Daoy (cell line): Measurements from ENCODE around the gene PDPK1. TPM values are rescaled to one million over a fixed set of nuclear protein-coding genes. Genes with fewer than 3 reads are reported as not detected.
A peak's percentile ranks its signal among the peaks of the same experiment; 100 is the strongest.
"Not testable (repeated sequence)": the region's sequence is repeated elsewhere in the genome, so short reads cannot be mapped to it uniquely, and the experiment has no call there.

Source experiments
- DNase-seq: peaks from one replicate; pipeline ENCODE4 v3.0.0-alpha.2; 2015; ENCODE audit warnings: low read depth
- total RNA-seq: library from RNA; depleted of rRNA; stranded (reverse); fragments of >200 nt; shearing (Covaris generic); gene quantifications from 2 replicates; pipeline ENCODE4 v1.2.3, GENCODE V29; 2014

The PDPK1 gene
- total RNA-seq, 1 experiment from 2014 or later = 10.5 TPM

- no peak for DNase-seq
Observed at GRCh38 chr16:2587891-2588565, 50.2 kb downstream of the PDPK1 start.

DNA sequence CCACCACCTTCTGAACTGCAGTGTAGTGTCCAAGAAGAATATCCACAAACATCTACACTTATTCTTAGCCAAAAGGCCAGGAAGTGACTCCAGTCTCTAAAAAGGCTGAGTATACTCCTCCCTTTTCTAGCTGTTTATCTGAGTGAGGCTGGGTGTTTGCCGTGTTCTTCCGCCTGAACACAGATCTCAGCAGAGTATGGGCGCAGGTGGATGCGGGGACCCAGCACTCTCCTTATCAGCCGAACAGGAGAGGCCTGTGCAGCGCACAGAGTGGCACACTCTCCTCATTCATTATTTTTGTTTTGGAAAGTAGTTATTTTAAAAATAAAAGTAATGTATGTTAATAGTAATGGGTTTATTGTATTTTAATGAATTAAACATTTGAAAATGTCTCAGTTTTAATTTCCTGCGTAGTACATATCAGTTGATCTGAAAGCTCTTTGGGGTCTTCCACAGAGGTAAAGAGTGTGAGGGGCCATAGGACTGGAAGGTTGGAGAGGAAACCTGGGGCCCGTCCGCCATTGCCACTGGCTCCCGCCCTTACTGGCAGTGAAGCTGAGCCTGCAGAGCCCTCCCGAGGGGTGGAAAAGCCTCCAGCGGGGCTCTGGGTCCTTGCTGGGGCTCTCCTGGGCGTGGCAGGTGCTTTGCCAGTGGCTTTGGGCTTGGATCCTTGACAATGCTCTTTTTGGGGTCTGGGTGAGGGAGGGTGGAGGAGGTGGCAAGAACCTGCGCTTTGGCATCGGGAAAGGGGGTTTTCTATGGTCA lies 53.8 kb downstream of the PDPK1 start:
- DNase-seq = no peak

DNA sequence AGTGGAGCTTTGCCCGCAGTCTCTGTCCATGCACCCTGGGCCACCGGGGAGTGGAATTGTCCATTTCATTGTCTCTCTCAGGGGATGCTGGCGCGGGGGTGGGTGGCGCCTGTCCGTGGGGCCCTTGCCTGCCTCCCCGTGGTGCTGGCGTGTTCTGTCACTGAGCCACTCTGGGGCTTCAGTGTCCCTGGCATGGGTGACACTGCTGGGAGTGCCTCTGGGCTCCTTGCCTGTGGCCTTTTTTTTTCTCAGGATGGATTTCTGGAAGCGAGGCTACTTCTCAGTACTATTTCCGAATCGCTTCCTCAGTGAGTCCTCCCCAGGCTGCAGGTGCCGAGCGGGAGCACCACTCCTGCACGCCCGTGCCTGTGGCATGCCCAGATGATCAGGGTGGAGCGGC lies 55.0 kb downstream of the PDPK1 start:
- DNase-seq = no peak

GRCh38 chr16:2595393-2596205 lies 57.8 kb downstream of the PDPK1 start:
- no peak for DNase-seq

DNA sequence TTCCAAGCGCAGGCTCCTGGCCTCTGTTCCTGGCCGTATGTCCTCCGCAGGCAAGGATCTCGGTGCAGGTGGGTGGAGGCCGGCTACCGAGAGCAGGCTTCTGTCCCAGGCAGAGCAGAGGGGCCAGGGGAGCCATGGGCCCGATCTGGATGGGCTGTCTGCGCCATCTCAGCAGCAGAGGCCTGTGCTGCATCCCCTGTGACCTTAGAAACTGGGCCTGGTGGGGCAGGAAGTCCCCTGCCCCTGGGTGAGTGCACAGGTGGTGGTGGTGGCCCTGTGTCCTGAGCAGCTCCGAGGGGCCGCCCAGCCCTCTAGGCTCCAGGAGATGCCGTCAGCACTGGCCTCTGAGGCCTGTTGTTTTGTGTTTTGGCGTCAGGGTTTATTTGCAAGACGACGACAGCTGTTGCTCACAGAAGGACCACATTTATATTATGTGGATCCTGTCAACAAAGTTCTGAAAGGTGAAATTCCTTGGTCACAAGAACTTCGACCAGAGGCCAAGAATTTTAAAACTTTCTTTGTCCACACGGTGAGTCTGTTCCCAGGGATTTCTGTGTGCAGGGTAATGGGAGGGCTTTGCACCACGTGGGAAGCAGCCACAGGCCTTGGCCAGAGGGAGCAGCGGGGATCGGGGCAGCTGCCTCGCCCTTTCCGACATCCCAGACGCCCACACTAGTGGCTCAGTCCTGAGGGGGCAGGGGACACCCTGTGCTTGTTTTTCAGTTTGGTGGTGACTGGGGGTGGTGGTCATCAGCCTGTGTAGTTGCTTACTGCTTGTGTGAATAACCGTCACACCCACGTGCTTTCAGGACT lies 59.1 kb downstream of the PDPK1 start:
- no peak for DNase-seq

- DNase-seq = no peak
Observed at GRCh38 chr16:2597560-2597902, 59.7 kb downstream of the PDPK1 start.

DNA sequence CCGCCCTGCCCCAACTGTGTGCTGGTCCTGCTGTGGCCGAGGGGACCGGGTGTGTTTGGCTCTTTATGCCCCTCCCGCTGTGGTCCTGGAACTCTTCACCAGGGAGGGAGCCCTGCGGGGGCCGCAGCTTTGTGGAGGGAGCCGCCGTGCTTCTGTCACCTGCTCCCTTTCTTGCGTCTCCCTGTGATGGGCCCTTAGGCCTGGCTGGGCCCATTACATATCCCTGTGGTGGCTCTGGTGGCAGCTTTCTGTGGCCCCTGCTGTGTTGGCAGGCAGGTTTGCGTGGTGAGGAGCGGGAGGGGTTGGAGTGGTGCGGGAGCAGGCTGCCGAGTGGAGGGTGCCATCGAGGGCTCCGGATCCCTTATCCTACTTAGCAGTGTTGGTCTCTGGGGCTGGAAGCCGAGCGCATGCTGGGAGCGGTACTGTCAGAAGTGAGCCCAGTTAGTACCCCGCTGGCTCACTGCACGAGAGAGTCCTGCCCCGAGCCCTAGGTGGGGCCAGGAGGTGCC lies 60.4 kb downstream of the PDPK1 start:
- DNase-seq = no peak

DNA sequence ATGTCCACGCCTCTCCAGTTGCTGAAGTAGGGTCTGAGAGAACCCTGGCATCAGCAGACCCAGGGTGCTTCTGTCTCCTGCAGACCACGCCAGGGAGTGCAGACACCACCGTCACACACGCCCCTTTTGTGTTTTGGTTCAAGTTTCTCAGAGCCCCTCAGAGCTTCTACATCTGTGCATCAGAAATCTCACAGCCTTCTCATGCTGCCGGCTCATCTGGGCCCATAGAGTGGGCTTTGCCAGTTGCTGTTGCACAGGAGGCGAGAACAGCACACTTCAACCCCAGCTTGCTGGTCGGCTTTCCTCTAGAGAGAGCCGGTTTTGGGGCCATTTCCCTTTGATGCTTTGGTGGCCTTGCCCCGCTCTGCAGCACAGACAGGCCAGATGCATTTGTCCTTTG lies 60.9 kb downstream of the PDPK1 start:
- no peak for DNase-seq

DNA sequence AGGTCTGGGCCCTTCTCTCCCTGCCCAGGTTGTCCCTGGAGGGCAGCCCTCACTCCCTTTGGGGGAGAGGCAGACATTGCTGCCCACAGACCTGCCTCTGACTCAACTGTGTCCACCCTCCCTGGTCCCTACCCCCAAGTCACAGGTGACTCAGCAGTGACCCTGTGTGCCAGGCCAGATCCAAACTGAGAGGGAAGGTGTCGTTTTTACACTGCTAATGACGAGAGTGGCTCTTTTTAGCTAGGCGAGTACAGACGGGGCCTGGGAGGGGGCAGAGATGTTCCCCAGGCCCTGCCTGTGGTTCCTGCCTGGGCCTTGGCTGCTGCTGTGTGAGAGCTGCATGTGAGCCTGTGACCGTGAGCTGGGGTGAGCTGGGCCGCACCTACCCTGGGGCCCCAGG lies 61.3 kb downstream of the PDPK1 start:
- DNase-seq = not testable (repeated sequence)

DNA sequence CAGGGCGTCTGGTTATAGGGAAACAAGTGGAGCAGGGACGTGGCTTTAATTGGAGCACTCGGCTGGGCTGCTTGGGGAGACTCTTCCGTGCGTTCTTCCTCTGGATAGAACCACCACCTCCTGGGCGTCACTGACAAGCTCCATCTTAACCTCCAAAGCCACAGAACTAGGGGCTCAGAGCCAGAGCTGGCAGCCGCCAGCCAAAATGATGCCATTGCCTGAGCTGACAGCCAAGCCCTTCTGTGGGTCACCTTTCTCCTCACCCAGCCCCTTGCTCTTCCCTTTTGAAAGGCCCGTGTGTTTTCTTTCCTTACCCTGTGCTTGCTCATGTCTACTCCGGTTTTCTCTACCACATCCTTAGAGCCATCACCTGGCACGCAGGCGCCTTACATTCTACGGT lies 62.0 kb downstream of the PDPK1 start:
- DNase-seq = not testable (repeated sequence)

DNA sequence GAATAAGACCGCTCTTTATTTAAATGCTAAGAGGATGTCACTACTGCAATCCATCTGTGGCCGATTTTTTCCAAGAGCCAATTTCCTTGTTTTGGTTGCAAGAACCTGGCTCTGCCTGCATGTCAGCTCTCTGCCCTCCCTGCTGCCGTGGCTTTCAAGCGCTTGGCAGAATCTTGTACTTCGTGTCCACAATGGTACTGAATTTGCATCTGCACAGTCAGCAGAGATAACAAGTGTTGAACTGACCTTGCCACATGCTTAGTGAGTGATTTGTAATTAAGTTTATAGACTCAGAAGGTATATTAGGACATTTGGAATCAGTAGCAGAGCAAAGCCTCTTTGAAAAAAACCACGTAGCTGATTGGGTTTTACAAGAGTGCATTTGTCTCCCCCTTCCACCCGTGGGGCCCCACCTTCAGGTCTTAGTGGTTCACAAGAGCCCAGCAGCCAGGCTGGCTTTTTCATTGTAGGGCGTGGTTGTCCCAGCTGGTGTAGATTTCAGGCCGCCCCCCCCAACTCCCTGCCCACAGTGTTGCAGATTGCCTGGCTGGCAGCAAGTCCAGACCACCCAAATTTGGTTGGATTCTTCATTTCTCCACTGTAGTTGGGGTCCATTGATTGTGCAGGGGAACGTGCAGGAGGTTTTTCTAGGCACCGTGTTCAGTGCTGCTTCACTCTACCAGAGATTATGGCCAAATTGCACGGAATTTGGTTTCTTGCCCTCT lies 63.6 kb downstream of the PDPK1 start:
- not testable (repeated sequence) for DNase-seq

DNA sequence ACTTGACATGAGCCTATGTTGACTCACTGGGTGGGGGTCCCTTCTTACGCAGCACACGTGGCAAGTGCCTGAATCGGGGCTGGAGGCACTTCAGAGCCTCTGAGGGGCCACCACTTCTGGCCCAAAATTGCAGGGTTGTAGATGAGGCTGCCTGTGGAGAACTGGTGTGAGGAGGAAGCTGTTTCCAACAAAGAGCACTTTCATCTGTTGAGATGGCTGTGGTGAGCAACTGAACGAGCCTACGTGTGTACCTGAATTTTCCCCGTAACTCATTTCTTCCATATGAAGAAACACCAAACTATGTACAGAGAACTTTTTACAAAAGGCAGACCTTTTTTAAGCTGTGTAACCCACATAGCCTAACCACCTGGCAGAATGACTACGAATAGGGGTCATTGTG lies 64.4 kb downstream of the PDPK1 start:
- DNase-seq = not testable (repeated sequence)

GRCh38 chr16:2603165-2604015 lies 65.6 kb downstream of the PDPK1 start:
- peak; percentile 95 for DNase-seq

- not testable (repeated sequence) for DNase-seq
Observed at GRCh38 chr16:2604016-2604369, 66.2 kb downstream of the PDPK1 start.

GRCh38 chr16:2606820-2607219 lies 69.0 kb downstream of the PDPK1 start:
- DNase-seq = not testable (repeated sequence)

- not testable (repeated sequence) for DNase-seq
Observed at GRCh38 chr16:2609345-2609744, 71.5 kb downstream of the PDPK1 start.

- no peak for DNase-seq
Observed at GRCh38 chr16:2609827-2610470, 72.1 kb downstream of the PDPK1 start.

- DNase-seq = no peak
Observed at GRCh38 chr16:2610781-2611498, 73.1 kb downstream of the PDPK1 start.

DNA sequence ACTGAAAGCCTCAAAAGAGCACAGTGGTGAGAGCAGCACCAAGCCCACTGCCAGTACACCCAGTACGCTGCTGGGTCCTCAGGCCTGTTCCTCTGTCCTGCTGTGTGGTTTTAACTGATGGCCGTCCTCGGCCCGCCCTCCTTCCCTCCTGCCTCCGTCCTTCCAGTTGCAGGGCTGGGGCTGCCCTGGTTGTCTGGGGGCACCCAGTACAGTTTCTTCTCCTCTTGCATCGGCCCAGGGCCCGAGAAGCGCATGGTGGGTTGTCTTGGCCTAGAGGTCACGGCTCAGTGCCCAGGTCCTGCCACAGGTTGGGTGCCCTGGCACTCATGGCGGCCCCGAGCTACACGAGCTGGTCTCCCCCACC lies 73.7 kb downstream of the PDPK1 start:
- DNase-seq = no peak
